H9 (cell line): Measurements from ENCODE around the gene CFAP54. TPM values are rescaled to one million over a fixed set of nuclear protein-coding genes. Genes with fewer than 3 reads are reported as not detected.

Experiments
- DNase-seq: peaks from one replicate; pipeline ENCODE4 v3.0.0-alpha.2; 2017
- H2AFZ ChIP-seq: one replicate; pipeline ENCODE4 v1.6.1; 2013; ENCODE audit warnings: mild to moderate bottlenecking, low read length, control low read depth, moderate library complexity
- H2AK5ac ChIP-seq: 2 replicates; pipeline ENCODE4 v1.6.1; 2013; ENCODE audit warnings: low read length, control low read depth, mixed read lengths; ENCODE audit not compliant: insufficient read length
- H2BK120ac ChIP-seq: one replicate; pipeline ENCODE4 v1.6.1; 2013; ENCODE audit warnings: low read depth, mild to moderate bottlenecking, low read length, control low read depth, inconsistent platforms; ENCODE audit not compliant: poor library complexity, severe bottlenecking
- H2BK12ac ChIP-seq: 2 replicates; pipeline ENCODE4 v1.6.1; 2013; ENCODE audit warnings: low read length, control low read depth, mixed read lengths, low read depth; ENCODE audit not compliant: insufficient read length
- H2BK15ac ChIP-seq: 2 replicates; pipeline ENCODE4 v1.6.1; 2013; ENCODE audit warnings: low read depth, low read length, control low read depth
- H2BK20ac ChIP-seq: one replicate; pipeline ENCODE4 v1.6.1; 2013; ENCODE audit warnings: low read depth, mild to moderate bottlenecking, low read length, control low read depth, inconsistent platforms; ENCODE audit not compliant: poor library complexity, severe bottlenecking
- H2BK5ac ChIP-seq: 2 replicates; pipeline ENCODE4 v1.6.1; 2013; ENCODE audit warnings: low read length, control low read depth, mixed read lengths; ENCODE audit not compliant: insufficient read length
- H3K14ac ChIP-seq: 2 replicates; pipeline ENCODE4 v1.6.1; 2013; ENCODE audit warnings: low read length, control low read depth; ENCODE audit not compliant: insufficient read depth
- H3K18ac ChIP-seq: 2 replicates; pipeline ENCODE4 v1.6.1; 2013; ENCODE audit warnings: low read depth, mild to moderate bottlenecking, mixed read lengths, low read length, control low read depth; ENCODE audit not compliant: insufficient read length
- H3K23ac ChIP-seq: 2 replicates; pipeline ENCODE4 v1.6.1; 2013; ENCODE audit warnings: low read length, control low read depth, mixed read lengths, low read depth; ENCODE audit not compliant: insufficient read length
- H3K23me2 ChIP-seq: 2 replicates; pipeline ENCODE4 v1.6.1; 2013; ENCODE audit warnings: low read depth, mild to moderate bottlenecking, mixed read lengths, low read length, control low read depth; ENCODE audit not compliant: insufficient read length, poor library complexity, severe bottlenecking
- H3K27ac ChIP-seq: 2 replicates; pipeline ENCODE4 v1.5.1; 2013; ENCODE audit warnings: low read length, control low read depth, mixed read lengths, low read depth; ENCODE audit not compliant: insufficient read length
- H3K27me3 ChIP-seq: 2 replicates; pipeline ENCODE4 v1.6.1; 2013; ENCODE audit warnings: low read length, control low read depth, inconsistent platforms; ENCODE audit not compliant: insufficient read depth
- H3K4ac ChIP-seq: 2 replicates; pipeline ENCODE4 v1.6.1; 2013; ENCODE audit warnings: low read depth, mild to moderate bottlenecking, control low read depth, inconsistent platforms, low read length, moderate library complexity
- H3K4me1 ChIP-seq: 2 replicates; pipeline ENCODE4 v1.6.1; 2013; ENCODE audit warnings: low read length, control low read depth, inconsistent platforms; ENCODE audit not compliant: insufficient read depth
- H3K4me2 ChIP-seq: 2 replicates; pipeline ENCODE4 v1.6.1; 2013; ENCODE audit warnings: low read length, control low read depth, mixed read lengths; ENCODE audit not compliant: insufficient read length, insufficient read depth
- H3K56ac ChIP-seq: 2 replicates; pipeline ENCODE4 v1.6.1; 2013; ENCODE audit warnings: low read depth, mild to moderate bottlenecking, mixed read lengths, low read length, control low read depth; ENCODE audit not compliant: insufficient read length
- H3K79me1 ChIP-seq: 2 replicates; pipeline ENCODE4 v1.6.1; 2013; ENCODE audit warnings: low read depth, mild to moderate bottlenecking, moderate library complexity, low read length, control low read depth, inconsistent platforms; ENCODE audit not compliant: insufficient read depth, poor library complexity, severe bottlenecking
- H3K79me2 ChIP-seq: 2 replicates; pipeline ENCODE4 v1.6.1; 2013; ENCODE audit warnings: low read length, control low read depth, inconsistent platforms; ENCODE audit not compliant: insufficient read depth
- H3K9ac ChIP-seq: 2 replicates; pipeline ENCODE4 v1.6.1; 2013; ENCODE audit warnings: low read length, control low read depth, mixed read lengths; ENCODE audit not compliant: insufficient read length; ENCODE audit errors: extremely low read depth
- H3K9me3 ChIP-seq: one replicate; pipeline ENCODE4 v1.6.1; 2013; ENCODE audit warnings: low read depth, low read length, inconsistent platforms; ENCODE audit not compliant: control insufficient read depth
- H3T11ph ChIP-seq: one replicate; pipeline ENCODE4 v1.6.1; 2013; ENCODE audit warnings: mild to moderate bottlenecking, low read length, control low read depth, inconsistent platforms
- H4K20me1 ChIP-seq: one replicate; pipeline ENCODE4 v1.6.1; 2013; ENCODE audit not compliant: control insufficient read depth, insufficient read length, insufficient read depth
- H4K5ac ChIP-seq: 2 replicates; pipeline ENCODE4 v1.6.1; 2013; ENCODE audit warnings: low read depth, mild to moderate bottlenecking, mixed read lengths, low read length, control low read depth; ENCODE audit not compliant: insufficient read length
- H4K8ac ChIP-seq: replicated peaks from 2 replicates; pipeline ENCODE4 v1.6.1; 2013; ENCODE audit warnings: low read length, control low read depth, mixed read lengths, low read depth; ENCODE audit not compliant: insufficient read length
- H4K91ac ChIP-seq: 2 replicates; pipeline ENCODE4 v1.6.1; 2013; ENCODE audit warnings: low read depth, mild to moderate bottlenecking, moderate library complexity, mixed read lengths, low read length, control low read depth; ENCODE audit not compliant: insufficient read length
- H3K27ac Mint-ChIP-seq, 3 experiments: 2 replicates in 2 of 3; 3 replicates in 1 of 3; pipeline ENCODE4 v1.8.0; 2020 to 2021; ENCODE audit warnings: mixed read lengths in 3 of 3, mild to moderate bottlenecking in 1 of 3, moderate library complexity in 1 of 3
- H3K27me3 Mint-ChIP-seq: 2 replicates; pipeline ENCODE4 v1.8.0; 2021; ENCODE audit warnings: low read depth, mild to moderate bottlenecking, moderate library complexity, mixed read lengths
- H3K36me3 Mint-ChIP-seq, 3 experiments: 2 replicates in 2 of 3; 3 replicates in 1 of 3; pipeline ENCODE4 v1.8.0; 2020 to 2021; ENCODE audit warnings: low read depth in 3 of 3, mixed read lengths in 3 of 3; ENCODE audit not compliant: insufficient read depth in 1 of 3
- H3K4me1 Mint-ChIP-seq, 2 experiments: 2 replicates each; pipeline ENCODE4 v1.8.0; 2020; ENCODE audit warnings: mixed read lengths in 2 of 2
- H3K4me3 Mint-ChIP-seq, 2 experiments: 2 replicates in 1 of 2; 3 replicates in 1 of 2; pipeline ENCODE4 v1.8.0; 2020 to 2021; ENCODE audit warnings: mild to moderate bottlenecking in 2 of 2, mixed read lengths in 2 of 2, moderate library complexity in 1 of 2
- H3K9me3 Mint-ChIP-seq, 2 experiments: 2 replicates in 1 of 2; 3 replicates in 1 of 2; pipeline ENCODE4 v1.8.0; 2020; ENCODE audit warnings: mild to moderate bottlenecking in 2 of 2, mixed read lengths in 2 of 2, moderate library complexity in 1 of 2
- WGBS: extraction: QIAGEN DNeasy Blood & Tissue Kit; methylation state at CpG from one replicate; pipeline ENCODE4 v1.1.7; 2013; ENCODE audit warnings: missing lambda C conversion rate, low lambda C conversion rate, mixed read lengths; ENCODE audit not compliant: insufficient read length; ENCODE audit errors: extremely low coverage; 5-methylcytosine and 5-hydroxymethylcytosine counted together
- total RNA-seq: library from RNA; stranded (reverse); gene quantifications from 2 replicates; pipeline ENCODE4 v1.2.1, GENCODE V29; 2021
- TF ChIP-seq, protein P1 (sequence below): fragments of 200-600 bp; sonication (generic); conservative IDR thresholded peaks from 3 replicates; pipeline ENCODE4 v1.8.0; 2021; ENCODE audit warnings: antibody characterized with exemption, mild to moderate bottlenecking

Gene CFAP54
- total RNA-seq, 1 experiment from 2014 or later: 0.24 TPM

DNA sequence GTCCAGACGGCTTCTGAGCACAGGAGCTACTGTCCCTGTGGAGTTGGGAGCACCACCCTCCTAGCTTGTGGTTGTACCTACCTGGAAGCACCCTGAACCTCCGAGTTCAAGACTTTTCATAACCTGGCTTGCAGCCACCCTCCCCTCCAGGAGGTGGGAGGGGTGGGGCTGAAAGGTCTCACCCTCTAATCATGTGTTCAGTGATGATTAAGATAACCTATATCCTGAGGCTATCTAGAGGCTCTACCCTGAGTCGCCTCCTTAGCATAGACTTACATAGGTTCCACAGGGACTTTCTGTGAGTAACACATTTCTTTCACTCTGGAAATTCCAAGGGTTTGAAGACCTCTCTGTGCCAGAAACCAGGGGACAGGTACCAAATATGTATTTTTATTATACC, 146.5 kb downstream of the CFAP54 start:
- no peak overlapping the region for H3K4me3 Mint-ChIP-seq
- no peaks in the 10 kb centered on the region for H3K36me3 Mint-ChIP-seq

More for the DNA sequence above, 146.5 kb downstream of the CFAP54 start:
- H3K9ac ChIP-seq: no peak overlapping the region
- no peak overlapping the region for H2BK5ac ChIP-seq
- no peaks in the 10 kb centered on the region for H3K27me3 ChIP-seq
- no peak overlapping the region for H2BK120ac ChIP-seq
- no peaks in the 10 kb centered on the region for H3K79me1 ChIP-seq
- TF ChIP-seq, protein P1, sequence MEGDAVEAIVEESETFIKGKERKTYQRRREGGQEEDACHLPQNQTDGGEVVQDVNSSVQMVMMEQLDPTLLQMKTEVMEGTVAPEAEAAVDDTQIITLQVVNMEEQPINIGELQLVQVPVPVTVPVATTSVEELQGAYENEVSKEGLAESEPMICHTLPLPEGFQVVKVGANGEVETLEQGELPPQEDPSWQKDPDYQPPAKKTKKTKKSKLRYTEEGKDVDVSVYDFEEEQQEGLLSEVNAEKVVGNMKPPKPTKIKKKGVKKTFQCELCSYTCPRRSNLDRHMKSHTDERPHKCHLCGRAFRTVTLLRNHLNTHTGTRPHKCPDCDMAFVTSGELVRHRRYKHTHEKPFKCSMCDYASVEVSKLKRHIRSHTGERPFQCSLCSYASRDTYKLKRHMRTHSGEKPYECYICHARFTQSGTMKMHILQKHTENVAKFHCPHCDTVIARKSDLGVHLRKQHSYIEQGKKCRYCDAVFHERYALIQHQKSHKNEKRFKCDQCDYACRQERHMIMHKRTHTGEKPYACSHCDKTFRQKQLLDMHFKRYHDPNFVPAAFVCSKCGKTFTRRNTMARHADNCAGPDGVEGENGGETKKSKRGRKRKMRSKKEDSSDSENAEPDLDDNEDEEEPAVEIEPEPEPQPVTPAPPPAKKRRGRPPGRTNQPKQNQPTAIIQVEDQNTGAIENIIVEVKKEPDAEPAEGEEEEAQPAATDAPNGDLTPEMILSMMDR: no peak
- no peak overlapping the region for H3K23ac ChIP-seq
- H2BK12ac ChIP-seq: no peak overlapping the region
- H3K23me2 ChIP-seq: no peaks in the 10 kb centered on the region
- no peaks in the 10 kb centered on the region for H3K9me3 ChIP-seq
- no peaks in the 10 kb centered on the region for H3K27me3 Mint-ChIP-seq
- H3K27ac ChIP-seq: no peak overlapping the region
- no peak overlapping the region for H4K8ac ChIP-seq
- H3K56ac ChIP-seq: no peak overlapping the region
- no peak overlapping the region for H2BK15ac ChIP-seq
- WGBS: no CpG with 5 or more reads among the region's 3 CpGs
- H3K4ac ChIP-seq: no peak overlapping the region
- H3K4me1 ChIP-seq: no peaks in the 10 kb centered on the region
- no peak overlapping the region for H4K91ac ChIP-seq
- no peaks in the 10 kb centered on the region for H4K20me1 ChIP-seq
- H2AK5ac ChIP-seq: no peak overlapping the region
- H3K79me2 ChIP-seq: no peaks in the 10 kb centered on the region
- H3K18ac ChIP-seq: no peak overlapping the region
- no peak overlapping the region for H3K14ac ChIP-seq
- H2BK20ac ChIP-seq: no peak overlapping the region
- H3K4me2 ChIP-seq: no peak overlapping the region
- no peak for DNase-seq
- H3T11ph ChIP-seq: no peak overlapping the region
- H3K27ac Mint-ChIP-seq: no peak overlapping the region
- no peaks in the 10 kb centered on the region for H3K4me1 Mint-ChIP-seq
- H4K5ac ChIP-seq: no peak overlapping the region
- H3K9me3 Mint-ChIP-seq: no peaks in the 10 kb centered on the region
- H2AFZ ChIP-seq: no peak overlapping the region
